Mononuclear cell (primary cell): ENCODE data around the gene LINGO3. TPM values are rescaled to one million over a fixed set of nuclear protein-coding genes. Genes with fewer than 3 reads are reported as not detected.

ENCODE experiments used
- H3K27me3 ChIP-seq: 2 replicates; pipeline ENCODE4 v1.6.0; 2011; ENCODE audit warnings: low read length, control low read depth; ENCODE audit not compliant: insufficient read depth
- H3K4me1 ChIP-seq: 2 replicates; pipeline ENCODE4 v1.5.1; 2011; ENCODE audit warnings: mild to moderate bottlenecking, low read length, control low read depth; ENCODE audit not compliant: insufficient read depth
- H3K4me3 ChIP-seq: 2 replicates; pipeline ENCODE4 v1.5.1; 2011; ENCODE audit warnings: mild to moderate bottlenecking, low read length, moderate library complexity
- H3K9me3 ChIP-seq: 2 replicates; pipeline ENCODE4 v1.5.1; 2011; ENCODE audit warnings: low read depth, mild to moderate bottlenecking, control low read depth, low read length
- total RNA-seq: library from RNA; depleted of rRNA; stranded (reverse); fragments of >200 nt; gene quantifications from one replicate; pipeline ENCODE4 v1.2.3, GENCODE V29; 2012

Gene LINGO3
- total RNA-seq, 1 donor, result 0.52 TPM

DNA sequence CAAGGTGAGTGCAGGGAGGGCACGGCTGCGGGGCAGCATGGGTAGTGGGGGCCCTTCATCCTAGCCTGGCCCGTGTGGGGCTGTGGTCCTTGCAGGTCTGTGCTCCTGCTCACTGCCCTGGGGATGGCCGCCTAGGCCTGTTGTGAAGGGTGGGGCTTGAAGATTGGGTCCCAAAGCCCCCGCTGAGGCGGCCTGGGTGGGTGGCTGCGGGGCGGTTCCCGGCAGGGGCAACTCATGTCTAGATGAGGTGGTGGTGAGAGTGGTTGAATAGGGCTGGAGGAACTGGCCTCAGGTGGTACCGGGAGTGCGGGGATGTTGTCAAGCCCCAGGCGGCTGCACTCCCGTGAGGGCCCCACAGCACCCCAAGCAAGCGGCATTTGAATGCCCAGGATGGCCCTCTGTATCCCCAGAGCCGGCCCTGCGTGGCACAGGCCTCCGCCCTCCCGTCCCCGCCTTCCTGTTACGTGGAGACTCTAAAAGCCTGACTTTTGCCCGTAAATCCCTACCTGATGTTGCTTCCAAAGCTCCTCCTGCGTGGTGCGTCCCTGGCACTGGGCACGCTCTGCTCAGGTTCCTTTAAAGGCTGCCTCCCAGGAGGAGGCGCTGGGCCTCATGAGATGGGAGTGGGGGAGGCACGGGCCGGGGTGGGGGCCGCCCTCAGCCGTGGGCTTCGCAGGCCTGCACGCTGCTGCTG is 35.5 kb upstream of the LINGO3 start:
- Histone ChIP-seq H3K9me3 (no peaks in the 10 kb centered on the region), H3K4me3 (no peak overlapping the region), H3K4me1 (no peaks in the 10 kb centered on the region), H3K27me3 (no peaks in the 10 kb centered on the region)

- no peak overlapping the region for H3K4me3 ChIP-seq
- H3K4me1 ChIP-seq, result no peaks in the 10 kb centered on the region
- H3K27me3 ChIP-seq, result no peaks in the 10 kb centered on the region
- H3K9me3 ChIP-seq, result no peaks in the 10 kb centered on the region
Observed at GRCh38 chr19:2342656-2343288, 34.8 kb upstream of the LINGO3 start.

GRCh38 chr19:2341982-2342381 is 34.0 kb upstream of the LINGO3 start:
- Histone ChIP-seq H3K4me3 (no peak overlapping the region), H3K9me3 (no peaks in the 10 kb centered on the region), H3K27me3 (no peaks in the 10 kb centered on the region), H3K4me1 (no peaks in the 10 kb centered on the region)

DNA sequence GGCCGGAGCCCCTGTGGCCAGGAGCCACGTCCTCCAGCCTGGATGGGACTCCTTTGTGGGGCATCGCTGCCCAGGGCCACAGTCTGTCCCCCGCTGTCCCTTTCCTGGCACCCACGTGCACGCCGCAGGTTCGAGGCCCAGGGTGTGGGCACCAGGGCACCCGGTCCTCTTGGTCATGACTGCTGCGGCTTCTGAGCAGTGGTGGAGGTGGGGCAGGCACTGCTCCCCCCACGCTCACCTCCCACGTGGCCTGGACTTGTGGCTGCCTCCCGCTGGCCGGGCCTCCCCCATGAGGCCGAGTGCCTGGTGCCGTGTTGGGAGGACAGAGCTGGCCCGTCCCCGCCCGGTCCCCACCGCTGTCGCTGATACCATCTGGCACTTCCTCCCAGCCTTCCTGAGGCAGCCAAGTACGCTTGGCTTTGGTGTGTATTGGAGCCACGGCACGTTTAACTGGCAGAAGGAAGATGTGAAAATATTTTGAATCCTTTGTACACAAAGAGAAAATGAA is 33.3 kb upstream of the LINGO3 start:
- Histone ChIP-seq H3K9me3 (no peaks in the 10 kb centered on the region), H3K4me1 (no peaks in the 10 kb centered on the region), H3K27me3 (no peaks in the 10 kb centered on the region), H3K4me3 (no peak overlapping the region)

- Histone ChIP-seq H3K27me3 (no peaks in the 10 kb centered on the region), H3K4me1 (no peaks in the 10 kb centered on the region), H3K9me3 (no peaks in the 10 kb centered on the region), H3K4me3 (no peak overlapping the region)
Observed at GRCh38 chr19:2340496-2341243, 32.7 kb upstream of the LINGO3 start.

GRCh38 chr19:2339644-2340310 is 31.8 kb upstream of the LINGO3 start:
- H3K9me3 ChIP-seq, result no peaks in the 10 kb centered on the region
- no peak overlapping the region for H3K4me3 ChIP-seq
- H3K4me1 ChIP-seq, result no peaks in the 10 kb centered on the region
- H3K27me3 ChIP-seq, result no peaks in the 10 kb centered on the region

DNA sequence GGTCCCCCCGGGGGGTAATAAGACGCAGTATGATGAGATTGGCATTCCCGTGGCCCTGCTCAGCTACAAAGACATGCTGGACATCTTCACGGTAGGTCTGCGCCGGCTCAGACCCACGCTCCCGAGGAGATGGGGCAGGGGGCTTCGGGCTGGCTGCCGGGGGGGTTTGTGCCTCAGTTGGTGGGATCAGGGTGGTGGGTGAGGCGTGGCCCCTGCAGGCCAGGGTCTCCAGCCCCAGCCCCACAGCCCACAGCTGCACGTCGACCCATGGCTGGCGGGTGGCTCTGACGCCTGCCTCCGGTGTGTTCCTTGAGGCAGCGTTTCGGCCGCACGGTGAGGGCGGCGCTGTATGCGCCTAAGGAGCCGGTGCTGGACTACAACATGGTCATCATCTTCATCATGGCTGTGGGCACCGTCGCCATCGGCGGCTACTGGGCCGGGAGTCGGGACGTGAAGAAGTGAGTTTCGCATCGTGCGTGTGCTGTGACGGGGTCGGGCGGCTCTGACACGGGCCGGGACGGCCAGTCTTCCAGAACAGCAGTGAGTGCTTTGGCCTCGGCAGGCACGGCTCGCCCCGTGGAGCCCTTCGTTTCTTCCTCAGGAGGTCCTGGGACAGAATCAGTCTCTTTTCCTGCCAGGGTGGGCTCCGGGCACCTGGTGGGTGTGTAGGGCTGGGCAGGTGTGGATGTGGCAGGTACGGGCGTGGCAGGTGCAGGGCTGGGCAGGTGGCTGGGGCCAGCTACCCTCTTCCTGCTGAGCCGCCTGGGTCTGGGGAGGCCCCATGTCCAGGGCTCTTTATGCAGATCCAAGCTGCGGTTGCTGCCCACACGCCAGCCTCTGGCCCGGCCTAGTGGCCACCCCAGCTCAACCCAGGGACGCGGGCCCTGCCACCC is 31.0 kb upstream of the LINGO3 start:
- H3K4me1 ChIP-seq, result peaks cover under 1% of the 10 kb centered on the region
- no peaks in the 10 kb centered on the region for H3K27me3 ChIP-seq
- H3K9me3 ChIP-seq, result no peaks in the 10 kb centered on the region
- H3K4me3 ChIP-seq, result no peak overlapping the region

DNA sequence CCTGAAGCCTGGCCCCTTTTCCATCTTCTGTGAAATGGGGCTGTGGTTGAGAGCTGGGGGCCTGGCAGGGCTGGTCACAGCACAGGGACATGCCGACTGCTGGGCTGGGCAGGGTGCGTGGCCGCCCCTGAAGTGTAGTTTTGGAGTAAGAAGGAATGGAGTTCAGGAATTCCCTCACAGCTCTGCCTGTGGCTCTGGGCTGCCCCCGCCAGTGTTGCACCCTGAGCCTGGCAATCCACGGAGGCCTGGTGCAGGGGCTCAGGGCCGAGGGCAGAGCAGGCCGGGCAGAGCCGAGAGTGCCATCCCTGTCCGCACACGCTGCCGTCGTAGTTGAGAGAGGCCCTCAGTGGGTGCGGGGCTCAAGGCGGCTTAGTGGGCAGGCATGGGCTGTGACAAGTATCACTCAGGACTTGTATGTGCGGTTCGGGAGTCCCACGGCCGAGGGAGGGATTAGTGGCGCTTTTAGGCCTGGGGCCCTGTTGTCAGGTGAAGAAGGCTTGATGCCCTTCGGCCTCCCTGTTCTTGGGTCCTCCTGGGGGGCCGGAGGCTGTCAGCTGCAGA is 30.2 kb upstream of the LINGO3 start:
- Histone ChIP-seq H3K27me3 (no peaks in the 10 kb centered on the region), H3K9me3 (no peaks in the 10 kb centered on the region), H3K4me3 (no peak overlapping the region), H3K4me1 (peaks cover 9% of the 10 kb centered on the region)

DNA sequence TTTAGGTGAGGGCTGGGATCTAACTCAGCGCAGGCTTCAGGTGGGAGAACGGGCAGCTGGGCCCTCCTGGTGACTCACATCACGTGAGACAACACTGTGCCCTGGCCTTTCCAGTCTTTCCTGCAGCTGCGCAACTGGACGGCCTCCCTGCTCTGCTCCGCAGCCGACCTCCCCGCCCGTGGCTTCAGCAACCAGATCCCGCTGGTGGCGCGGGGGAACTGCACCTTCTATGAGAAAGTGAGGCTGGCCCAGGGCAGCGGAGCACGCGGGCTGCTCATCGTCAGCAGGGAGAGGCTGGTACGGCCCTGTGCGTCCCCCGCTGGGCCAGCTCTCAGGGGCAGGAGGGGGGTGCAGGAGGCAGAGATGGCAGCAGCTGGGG is 29.4 kb upstream of the LINGO3 start:
- H3K4me3 ChIP-seq, result no peak overlapping the region
- no peaks in the 10 kb centered on the region for H3K9me3 ChIP-seq
- H3K27me3 ChIP-seq, result no peaks in the 10 kb centered on the region
- peaks cover 15% of the 10 kb centered on the region for H3K4me1 ChIP-seq

DNA sequence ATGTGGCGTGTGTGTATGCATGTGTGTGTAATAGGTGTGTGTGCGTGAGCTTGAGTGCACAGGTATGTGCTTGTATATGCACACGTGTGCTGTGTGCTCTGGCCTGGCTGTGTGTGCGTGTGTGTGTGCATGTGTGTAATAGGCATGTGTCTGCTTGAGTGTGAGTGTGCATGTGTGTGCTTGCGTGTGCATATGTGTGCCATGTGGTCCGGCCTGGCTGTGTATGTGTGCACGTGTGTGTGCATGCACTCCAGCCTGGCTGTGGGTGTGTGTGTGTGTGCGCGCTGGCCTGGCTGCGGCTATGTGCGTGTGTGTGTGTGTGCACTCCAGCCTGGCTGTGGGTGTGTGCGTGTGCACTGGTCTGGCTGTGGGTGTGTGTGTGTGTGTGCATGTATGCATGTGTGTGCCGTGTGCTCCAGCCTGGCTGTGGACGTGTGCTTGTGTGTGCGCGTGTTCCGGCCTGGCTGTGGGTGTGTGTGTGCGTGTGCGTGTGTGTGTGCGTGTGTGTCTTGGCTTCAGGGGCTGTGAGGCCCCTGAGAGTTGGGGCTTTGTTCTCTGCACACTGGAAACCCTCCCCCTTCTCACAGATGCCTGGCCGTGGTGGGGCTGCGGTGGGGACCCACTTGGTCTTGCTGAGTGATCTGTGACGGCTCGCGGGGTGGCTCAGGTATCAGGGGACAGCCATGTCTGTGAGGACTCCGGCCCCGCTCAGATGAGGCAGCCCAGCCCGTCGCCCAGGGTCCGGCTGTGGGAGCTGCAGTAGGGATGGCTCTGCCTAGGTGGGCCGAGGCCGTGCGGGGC is 28.8 kb upstream of the LINGO3 start:
- Histone ChIP-seq H3K9me3 (no peaks in the 10 kb centered on the region), H3K27me3 (no peaks in the 10 kb centered on the region), H3K4me3 (no peak overlapping the region), H3K4me1 (peaks cover 21% of the 10 kb centered on the region)

DNA sequence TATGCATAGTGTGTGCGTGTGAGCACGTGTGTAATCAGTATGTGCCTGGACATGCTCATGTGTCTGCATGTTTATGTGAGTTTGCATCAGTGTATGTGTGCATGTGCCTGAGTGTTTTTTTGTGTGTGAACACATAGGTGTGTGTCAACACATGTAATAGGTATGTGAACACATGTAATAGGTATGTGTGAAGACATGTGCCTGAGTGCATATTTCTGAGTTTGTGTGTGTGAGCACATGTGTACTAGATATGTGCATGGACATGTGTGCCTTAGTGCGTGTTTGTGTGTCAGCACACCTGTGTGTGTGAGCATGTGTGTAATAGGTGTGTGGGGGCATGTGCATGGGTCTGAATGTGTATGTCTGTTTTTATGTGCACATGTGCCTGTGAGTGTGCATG is 27.9 kb upstream of the LINGO3 start:
- Histone ChIP-seq H3K4me1 (peaks cover 30% of the 10 kb centered on the region), H3K4me3 (no peak overlapping the region), H3K27me3 (no peaks in the 10 kb centered on the region), H3K9me3 (no peaks in the 10 kb centered on the region)

GRCh38 chr19:2334986-2335846 is 27.3 kb upstream of the LINGO3 start:
- no peaks in the 10 kb centered on the region for H3K27me3 ChIP-seq
- peaks cover 35% of the 10 kb centered on the region for H3K4me1 ChIP-seq
- H3K4me3 ChIP-seq, result no peak overlapping the region
- no peaks in the 10 kb centered on the region for H3K9me3 ChIP-seq

- H3K4me3 ChIP-seq, result no peak overlapping the region
- no peaks in the 10 kb centered on the region for H3K9me3 ChIP-seq
- peaks cover 40% of the 10 kb centered on the region for H3K4me1 ChIP-seq
- H3K27me3 ChIP-seq, result no peaks in the 10 kb centered on the region
Observed at GRCh38 chr19:2334426-2334825, 26.5 kb upstream of the LINGO3 start.
